Adrenal gland (tissue), 5 donors: ENCODE measurements around the gene TMEM94.

Experiments used
- POLR2A ChIP-seq, 2 donors: fragments of 450-650 bp; IDR thresholded peaks; one replicate each; pipeline ENCODE4 v1.6.1; 2017; ENCODE audit warnings: antibody characterized with exemption in 2 of 2, mild to moderate bottlenecking in 2 of 2, moderate library complexity in 1 of 2
- TF ChIP-seq, protein P1 (sequence below), 6 experiments: fragments of 450-650 bp in 4 of 6; fragments of 200-600 bp in 2 of 6; sonication (generic) in 1 of 6; IDR thresholded peaks; 1 replicate in 5 of 6; 2 replicates in 1 of 6; pipeline versions ENCODE4 v1.5.1 to v1.8.0; 2016 to 2021; ENCODE audit warnings: antibody characterized with exemption in 6 of 6, mild to moderate bottlenecking in 2 of 6, moderate library complexity in 1 of 6
- donor health status: DM: no; HTN: no; CAD: no.

DNA sequence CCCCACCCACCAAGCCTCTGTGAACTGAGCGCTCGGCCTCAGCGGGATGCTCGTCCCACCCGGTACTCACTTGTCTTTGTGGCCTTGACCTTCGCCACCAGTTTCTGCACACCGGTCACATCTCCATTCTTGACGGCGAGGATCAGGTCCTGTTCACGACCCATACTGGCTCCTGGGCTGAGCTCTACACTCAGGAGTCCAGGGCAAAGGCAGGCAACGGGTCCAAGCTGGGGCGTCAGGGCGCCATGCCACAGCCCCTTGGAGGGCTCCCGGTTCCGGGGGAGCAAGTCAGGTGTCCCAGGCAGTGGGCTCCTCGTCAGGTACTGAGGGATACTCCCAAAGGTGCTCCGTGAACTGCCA, 57.2 kb downstream of the TMEM94 start:
- TF ChIP-seq, protein P1, sequence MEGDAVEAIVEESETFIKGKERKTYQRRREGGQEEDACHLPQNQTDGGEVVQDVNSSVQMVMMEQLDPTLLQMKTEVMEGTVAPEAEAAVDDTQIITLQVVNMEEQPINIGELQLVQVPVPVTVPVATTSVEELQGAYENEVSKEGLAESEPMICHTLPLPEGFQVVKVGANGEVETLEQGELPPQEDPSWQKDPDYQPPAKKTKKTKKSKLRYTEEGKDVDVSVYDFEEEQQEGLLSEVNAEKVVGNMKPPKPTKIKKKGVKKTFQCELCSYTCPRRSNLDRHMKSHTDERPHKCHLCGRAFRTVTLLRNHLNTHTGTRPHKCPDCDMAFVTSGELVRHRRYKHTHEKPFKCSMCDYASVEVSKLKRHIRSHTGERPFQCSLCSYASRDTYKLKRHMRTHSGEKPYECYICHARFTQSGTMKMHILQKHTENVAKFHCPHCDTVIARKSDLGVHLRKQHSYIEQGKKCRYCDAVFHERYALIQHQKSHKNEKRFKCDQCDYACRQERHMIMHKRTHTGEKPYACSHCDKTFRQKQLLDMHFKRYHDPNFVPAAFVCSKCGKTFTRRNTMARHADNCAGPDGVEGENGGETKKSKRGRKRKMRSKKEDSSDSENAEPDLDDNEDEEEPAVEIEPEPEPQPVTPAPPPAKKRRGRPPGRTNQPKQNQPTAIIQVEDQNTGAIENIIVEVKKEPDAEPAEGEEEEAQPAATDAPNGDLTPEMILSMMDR (IDR thresholded peaks at IDR 0.05) = no peak
- TF ChIP-seq POLR2A (IDR thresholded peaks at IDR 0.05) = no peak
